Activated T-helper 2 cell treated with anti-CD3 and anti-CD28 coated beads, Interferon-gamma antibody, Interleukin-2, Interleukin-4, amounts not matched to agents 10 μg/mL and 5 μg/mL and 100 μg/mL, durations not matched to agents 14 hours and 24 hours and 36 hours (primary cell): ENCODE measurements around the gene BPIFB4. TPM values are rescaled to one million over a fixed set of nuclear protein-coding genes. Genes with fewer than 3 reads are reported as not detected.

Source experiments
- DNase-seq: peaks from one replicate; pipeline ENCODE4 v3.0.0; 2021; ENCODE audit warnings: low spot score
- H3K27ac Mint-ChIP-seq: one replicate; pipeline ENCODE4 v1.8.0; 2021; ENCODE audit warnings: mixed read lengths
- H3K27me3 Mint-ChIP-seq: one replicate; pipeline ENCODE4 v1.8.0; 2021; ENCODE audit warnings: low read depth, mixed read lengths
- H3K36me3 Mint-ChIP-seq: one replicate; pipeline ENCODE4 v1.8.0; 2021; ENCODE audit warnings: low read depth, mixed read lengths
- H3K4me1 Mint-ChIP-seq: one replicate; pipeline ENCODE4 v1.8.0; 2021; ENCODE audit warnings: low read depth, mixed read lengths
- H3K4me3 Mint-ChIP-seq: one replicate; pipeline ENCODE4 v1.8.0; 2021; ENCODE audit warnings: low read depth, mild to moderate bottlenecking, moderate library complexity, mixed read lengths
- H3K9me3 Mint-ChIP-seq: one replicate; pipeline ENCODE4 v1.8.0; 2021; ENCODE audit warnings: mixed read lengths
- intact Hi-C: fragments of 100-400 bp; cut with micrococcal nuclease; formaldehyde crosslinking; loops from one replicate; pipeline ENCODE4 v1.15.1; 2023
- total RNA-seq: library from RNA; stranded (reverse); gene quantifications from 2 replicates; pipeline ENCODE4 v1.2.3, GENCODE V29; 2022

The BPIFB4 gene
- total RNA-seq, 1 donor from 2014 or later, result not detected

GRCh38 chr20:33064572-33065287, 14.7 kb upstream of the BPIFB4 start:
- Mint-ChIP-seq H3K27me3 (no peaks in the 10 kb centered on the region), H3K4me3 (no peak overlapping the region), H3K9me3 (no peaks in the 10 kb centered on the region), H3K4me1 (no peaks in the 10 kb centered on the region), H3K36me3 (no peaks in the 10 kb centered on the region), H3K27ac (no peak overlapping the region)
- intact Hi-C loops, result no loop called here
- DNase-seq, result no peak

- no peak for DNase-seq
- Mint-ChIP-seq H3K27me3 (no peaks in the 10 kb centered on the region), H3K36me3 (no peaks in the 10 kb centered on the region), H3K9me3 (no peaks in the 10 kb centered on the region), H3K4me3 (no peak overlapping the region), H3K27ac (no peak overlapping the region), H3K4me1 (no peaks in the 10 kb centered on the region)
- intact Hi-C loops, result no loop called here
These were observed 13.7 kb upstream of the BPIFB4 start for GRCh38 chr20:33065785-33066184.

- no peak overlapping the region for H3K27ac Mint-ChIP-seq
These were observed 11.6 kb upstream of the BPIFB4 start for GRCh38 chr20:33067806-33068205.

GRCh38 chr20:33068251-33068939, 11.0 kb upstream of the BPIFB4 start:
- DNase-seq, result no peak
- intact Hi-C loops, result no loop called here
- H3K27ac Mint-ChIP-seq, result no peak overlapping the region
- no peaks in the 10 kb centered on the region for H3K9me3 Mint-ChIP-seq
- H3K27me3 Mint-ChIP-seq, result no peaks in the 10 kb centered on the region
- H3K4me3 Mint-ChIP-seq, result no peak overlapping the region
- no peaks in the 10 kb centered on the region for H3K36me3 Mint-ChIP-seq
- H3K4me1 Mint-ChIP-seq, result no peaks in the 10 kb centered on the region

More at GRCh38 chr20:33067806-33068205, 11.6 kb upstream of the BPIFB4 start:
- Mint-ChIP-seq H3K27me3 (no peaks in the 10 kb centered on the region), H3K9me3 (no peaks in the 10 kb centered on the region), H3K4me1 (no peaks in the 10 kb centered on the region), H3K4me3 (no peak overlapping the region), H3K36me3 (no peaks in the 10 kb centered on the region)
- intact Hi-C loops, result no loop called here
- no peak for DNase-seq

GRCh38 chr20:33069673-33070072, 9.8 kb upstream of the BPIFB4 start:
- Mint-ChIP-seq H3K27ac (no peak overlapping the region), H3K4me3 (no peak overlapping the region), H3K4me1 (no peaks in the 10 kb centered on the region), H3K27me3 (no peaks in the 10 kb centered on the region), H3K9me3 (no peaks in the 10 kb centered on the region), H3K36me3 (no peaks in the 10 kb centered on the region)
- DNase-seq, result no peak
- intact Hi-C loops, result no loop called here

GRCh38 chr20:33070111-33071053, 9.1 kb upstream of the BPIFB4 start:
- Mint-ChIP-seq H3K9me3 (no peaks in the 10 kb centered on the region), H3K36me3 (no peaks in the 10 kb centered on the region), H3K27me3 (no peaks in the 10 kb centered on the region), H3K4me3 (no peak overlapping the region), H3K27ac (no peak overlapping the region), H3K4me1 (no peaks in the 10 kb centered on the region)
- intact Hi-C loops, result no loop called here
- no peak for DNase-seq

- Mint-ChIP-seq H3K27ac (no peak overlapping the region), H3K4me3 (no peak overlapping the region), H3K9me3 (no peaks in the 10 kb centered on the region), H3K4me1 (no peaks in the 10 kb centered on the region), H3K36me3 (no peaks in the 10 kb centered on the region), H3K27me3 (no peaks in the 10 kb centered on the region)
- no peak for DNase-seq
- intact Hi-C loops, result no loop called here
These were observed 8.2 kb upstream of the BPIFB4 start for GRCh38 chr20:33071198-33071597.

GRCh38 chr20:33072362-33072761, 7.1 kb upstream of the BPIFB4 start:
- Mint-ChIP-seq H3K36me3 (no peaks in the 10 kb centered on the region), H3K27me3 (no peaks in the 10 kb centered on the region), H3K27ac (no peak overlapping the region), H3K9me3 (no peaks in the 10 kb centered on the region), H3K4me1 (no peaks in the 10 kb centered on the region), H3K4me3 (no peak overlapping the region)
- intact Hi-C loops, result no loop called here
- no peak for DNase-seq

GRCh38 chr20:33072813-33073212, 6.6 kb upstream of the BPIFB4 start:
- Mint-ChIP-seq H3K9me3 (no peaks in the 10 kb centered on the region), H3K4me1 (no peaks in the 10 kb centered on the region), H3K27ac (no peak overlapping the region), H3K27me3 (no peaks in the 10 kb centered on the region), H3K36me3 (no peaks in the 10 kb centered on the region), H3K4me3 (no peak overlapping the region)
- DNase-seq, result no peak
- intact Hi-C loops, result no loop called here

- H3K27me3 Mint-ChIP-seq, result peaks cover 2% of the 10 kb centered on the region
- no peak for DNase-seq
- H3K36me3 Mint-ChIP-seq, result no peaks in the 10 kb centered on the region
- no peaks in the 10 kb centered on the region for H3K4me1 Mint-ChIP-seq
- no peaks in the 10 kb centered on the region for H3K9me3 Mint-ChIP-seq
- intact Hi-C loops, result no loop called here
- no peak overlapping the region for H3K4me3 Mint-ChIP-seq
- H3K27ac Mint-ChIP-seq, result no peak overlapping the region
These were observed 4.8 kb upstream of the BPIFB4 start for GRCh38 chr20:33074675-33075074.

- Mint-ChIP-seq H3K27me3 (peaks cover 2% of the 10 kb centered on the region), H3K9me3 (no peaks in the 10 kb centered on the region)
These were observed 4.2 kb upstream of the BPIFB4 start for GRCh38 chr20:33075281-33075680.

GRCh38 chr20:33076662-33077372, 2.6 kb upstream of the BPIFB4 start:
- H3K27ac Mint-ChIP-seq, result no peak overlapping the region
- intact Hi-C loops, result no loop called here
- no peaks in the 10 kb centered on the region for H3K36me3 Mint-ChIP-seq
- H3K4me1 Mint-ChIP-seq, result no peaks in the 10 kb centered on the region
- no peak for DNase-seq
- H3K27me3 Mint-ChIP-seq, result peaks cover 6% of the 10 kb centered on the region
- H3K4me3 Mint-ChIP-seq, result no peak overlapping the region
- H3K9me3 Mint-ChIP-seq, result no peaks in the 10 kb centered on the region

More at GRCh38 chr20:33075281-33075680, 4.2 kb upstream of the BPIFB4 start:
- H3K36me3 Mint-ChIP-seq, result no peaks in the 10 kb centered on the region
- no peak overlapping the region for H3K27ac Mint-ChIP-seq
- H3K4me1 Mint-ChIP-seq, result no peaks in the 10 kb centered on the region
- intact Hi-C loops, result no loop called here
- no peak overlapping the region for H3K4me3 Mint-ChIP-seq
- DNase-seq, result no peak
